Left colon (tissue), 2 donors: ENCODE data around the gene PTH2. TPM values are rescaled to one million over a fixed set of nuclear protein-coding genes. Genes with fewer than 3 reads are reported as not detected.

Experiments used
- total RNA-seq, 2 donors: library from RNA; stranded (reverse); fragmentation: NEBNext Ultra II Directional; extraction: Animal tissue kit (Norgen Biotek cat#: 25700); gene quantifications; one replicate each; pipeline ENCODE4 v1.2.1, GENCODE V29; 2021
- donor health status: DM: no; HTN: no; CAD: no.
- donor health status: DM: yes; HTN: yes; CAD: no.

Gene PTH2
- total RNA-seq, 2 donors from 2014 or later: not detected

Other genes with a start within 250 kb of the PTH2 start
- under 1 TPM; 0.43 to 0.50 TPM for gene SLC6A16, start 98.2 kb downstream of the PTH2 start, total RNA-seq
- gene CD37, start 88.0 kb downstream of the PTH2 start, total RNA-seq: 1 to 10 TPM; 5.6 to 9.6 TPM
- 10 to 100 TPM; 11.8 to 18.0 TPM for gene TEAD2, start 61.0 kb downstream of the PTH2 start, total RNA-seq
- not detected for gene DKKL1, start 59.6 kb downstream of the PTH2 start, total RNA-seq
- not detected for gene KASH5, start 35.2 kb downstream of the PTH2 start, total RNA-seq
- not detected for gene GFY, start 1.9 kb upstream of the PTH2 start, total RNA-seq
- gene SLC17A7, start 18.1 kb upstream of the PTH2 start, total RNA-seq: under 1 TPM; 0.24 to 0.81 TPM
- gene PIH1D1, start 28.4 kb upstream of the PTH2 start, total RNA-seq: 10 to 100 TPM; 62.9 to 74.1 TPM
- 10 to 100 TPM; 24.9 to 31.5 TPM for gene ALDH16A1, start 29.8 kb upstream of the PTH2 start, total RNA-seq
- 1 to 10 TPM; 3.4 to 6.4 TPM for gene FLT3LG, start 50.8 kb upstream of the PTH2 start, total RNA-seq
- 1,000 to 10,000 TPM; 2,164 to 2,325 TPM for gene RPL13A, start 64.2 kb upstream of the PTH2 start, total RNA-seq
- 1,000 to 10,000 TPM; 1,501 to 1,657 TPM for gene RPS11, start 73.0 kb upstream of the PTH2 start, total RNA-seq
- gene FCGRT, start 89.2 kb upstream of the PTH2 start, total RNA-seq: 100 to 1,000 TPM; 411 to 508 TPM
- gene RCN3, start 104.6 kb upstream of the PTH2 start, total RNA-seq: 10 to 100 TPM; 18.2 to 21.7 TPM
- gene NOSIP, start 157.1 kb upstream of the PTH2 start, total RNA-seq: 10 to 100 TPM; 62.8 to 66.4 TPM
- gene PRRG2, start 157.9 kb upstream of the PTH2 start, total RNA-seq: 10 to 100 TPM; 22.4 to 26.1 TPM
- 10 to 100 TPM; 20.5 to 26.4 TPM for gene PRR12, start 167.7 kb upstream of the PTH2 start, total RNA-seq
- 10 to 100 TPM; 41.7 to 76.6 TPM for gene RRAS, start 216.7 kb upstream of the PTH2 start, total RNA-seq
- gene SCAF1, start 218.8 kb upstream of the PTH2 start, total RNA-seq: 10 to 100 TPM; 60.9 to 62.7 TPM
- 10 to 100 TPM; 69.0 to 83.1 TPM for gene IRF3, start 242.4 kb upstream of the PTH2 start, total RNA-seq
- gene BCL2L12, start 242.5 kb upstream of the PTH2 start, total RNA-seq: 10 to 100 TPM; 13.8 to 14.9 TPM